Measurements from ENCODE around the gene CLHC1. TPM values are rescaled to one million over a fixed set of nuclear protein-coding genes. Genes with fewer than 3 reads are reported as not detected.

The CLHC1 gene
- total RNA-seq, 1 experiment from 2014 or later = 11.1 TPM

- Histone ChIP-seq H4K20me1 (ENCODE audit: insufficient read depth) (no peaks in the 10 kb centered on the region), H3K9me2 (ENCODE audit: insufficient read depth) (no peaks in the 10 kb centered on the region), H3K36me3 (ENCODE audit: control insufficient read depth in 1 of 2, insufficient read depth in 2 of 2, low read length in 2 of 2) (no peaks in the 10 kb centered on the region), H3K4me2 (ENCODE audit: low read length) (no peak overlapping the region), H2AFZ (ENCODE audit: low read depth, low read length, poor library complexity, severe bottlenecking) (no peak overlapping the region), H3K27me3 (ENCODE audit: insufficient read depth, low read length) (no peaks in the 10 kb centered on the region), H3K4me3 (replicated peaks in 1 of 2; ENCODE audit: low read depth in 1 of 2, low read length in 2 of 2) (no peak overlapping the region), H3K9me3 (ENCODE audit: control insufficient read depth in 1 of 2, insufficient read depth in 1 of 2, low read depth in 1 of 2, low read length in 2 of 2) (no peaks in the 10 kb centered on the region), H3K79me2 (ENCODE audit: insufficient read depth, low read length) (no peaks in the 10 kb centered on the region), H3K9ac (ENCODE audit: low read length) (no peak overlapping the region), H3K27ac (ENCODE audit: low read depth, low read length) (no peak overlapping the region), H3K4me1 (ENCODE audit: control insufficient read depth in 1 of 2, insufficient read depth in 2 of 2, low read length in 2 of 2) (no peaks in the 10 kb centered on the region)
- TF ChIP-seq SRF (IDR thresholded peaks at IDR 0.05; ENCODE audit: low read depth) (no peak), EZH2 (IDR thresholded peaks at IDR 0.05) (no peak), POLR2AphosphoS5 (IDR thresholded peaks at IDR 0.05; ENCODE audit: low read depth, low read length) (no peak), RAD21 (IDR thresholded peaks at IDR 0.05; ENCODE audit: low read depth) (no peak), ZBTB33 (IDR thresholded peaks at IDR 0.05; ENCODE audit: extremely low read depth, insufficient replicate concordance, low read length) (no peak), YY1 (IDR thresholded peaks at IDR 0.05; ENCODE audit: extremely low read depth, insufficient replicate concordance, low read depth, low read length) (no peak), TCF7L2 (IDR thresholded peaks at IDR 0.05; ENCODE audit: borderline replicate concordance, extremely low read depth, insufficient read depth, insufficient read length) (no peak)
- TF ChIP-seq, protein P1, sequence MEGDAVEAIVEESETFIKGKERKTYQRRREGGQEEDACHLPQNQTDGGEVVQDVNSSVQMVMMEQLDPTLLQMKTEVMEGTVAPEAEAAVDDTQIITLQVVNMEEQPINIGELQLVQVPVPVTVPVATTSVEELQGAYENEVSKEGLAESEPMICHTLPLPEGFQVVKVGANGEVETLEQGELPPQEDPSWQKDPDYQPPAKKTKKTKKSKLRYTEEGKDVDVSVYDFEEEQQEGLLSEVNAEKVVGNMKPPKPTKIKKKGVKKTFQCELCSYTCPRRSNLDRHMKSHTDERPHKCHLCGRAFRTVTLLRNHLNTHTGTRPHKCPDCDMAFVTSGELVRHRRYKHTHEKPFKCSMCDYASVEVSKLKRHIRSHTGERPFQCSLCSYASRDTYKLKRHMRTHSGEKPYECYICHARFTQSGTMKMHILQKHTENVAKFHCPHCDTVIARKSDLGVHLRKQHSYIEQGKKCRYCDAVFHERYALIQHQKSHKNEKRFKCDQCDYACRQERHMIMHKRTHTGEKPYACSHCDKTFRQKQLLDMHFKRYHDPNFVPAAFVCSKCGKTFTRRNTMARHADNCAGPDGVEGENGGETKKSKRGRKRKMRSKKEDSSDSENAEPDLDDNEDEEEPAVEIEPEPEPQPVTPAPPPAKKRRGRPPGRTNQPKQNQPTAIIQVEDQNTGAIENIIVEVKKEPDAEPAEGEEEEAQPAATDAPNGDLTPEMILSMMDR (IDR thresholded peaks at IDR 0.05 in 2 of 3, conservative IDR thresholded peaks at IDR 0.05 in 1 of 3; ENCODE audit: borderline replicate concordance in 1 of 3, insufficient read depth in 1 of 3, low read depth in 2 of 3, low read length in 2 of 3) = no peak
- TF ChIP-seq, protein P2, sequence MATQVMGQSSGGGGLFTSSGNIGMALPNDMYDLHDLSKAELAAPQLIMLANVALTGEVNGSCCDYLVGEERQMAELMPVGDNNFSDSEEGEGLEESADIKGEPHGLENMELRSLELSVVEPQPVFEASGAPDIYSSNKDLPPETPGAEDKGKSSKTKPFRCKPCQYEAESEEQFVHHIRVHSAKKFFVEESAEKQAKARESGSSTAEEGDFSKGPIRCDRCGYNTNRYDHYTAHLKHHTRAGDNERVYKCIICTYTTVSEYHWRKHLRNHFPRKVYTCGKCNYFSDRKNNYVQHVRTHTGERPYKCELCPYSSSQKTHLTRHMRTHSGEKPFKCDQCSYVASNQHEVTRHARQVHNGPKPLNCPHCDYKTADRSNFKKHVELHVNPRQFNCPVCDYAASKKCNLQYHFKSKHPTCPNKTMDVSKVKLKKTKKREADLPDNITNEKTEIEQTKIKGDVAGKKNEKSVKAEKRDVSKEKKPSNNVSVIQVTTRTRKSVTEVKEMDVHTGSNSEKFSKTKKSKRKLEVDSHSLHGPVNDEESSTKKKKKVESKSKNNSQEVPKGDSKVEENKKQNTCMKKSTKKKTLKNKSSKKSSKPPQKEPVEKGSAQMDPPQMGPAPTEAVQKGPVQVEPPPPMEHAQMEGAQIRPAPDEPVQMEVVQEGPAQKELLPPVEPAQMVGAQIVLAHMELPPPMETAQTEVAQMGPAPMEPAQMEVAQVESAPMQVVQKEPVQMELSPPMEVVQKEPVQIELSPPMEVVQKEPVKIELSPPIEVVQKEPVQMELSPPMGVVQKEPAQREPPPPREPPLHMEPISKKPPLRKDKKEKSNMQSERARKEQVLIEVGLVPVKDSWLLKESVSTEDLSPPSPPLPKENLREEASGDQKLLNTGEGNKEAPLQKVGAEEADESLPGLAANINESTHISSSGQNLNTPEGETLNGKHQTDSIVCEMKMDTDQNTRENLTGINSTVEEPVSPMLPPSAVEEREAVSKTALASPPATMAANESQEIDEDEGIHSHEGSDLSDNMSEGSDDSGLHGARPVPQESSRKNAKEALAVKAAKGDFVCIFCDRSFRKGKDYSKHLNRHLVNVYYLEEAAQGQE (IDR thresholded peaks at IDR 0.05; ENCODE audit: low read depth) = no peak
- ATAC-seq (no peak), DNase-seq (ENCODE audit: low read depth, low spot score) (no peak)
- intact Hi-C loops (cut with micrococcal nuclease) = no loop called here
- RAD21 ChIA-PET (ENCODE audit: low non-redundant PET in 1 of 2, low total read pairs in 2 of 2, uncharacterized antibody in 2 of 2, unreplicated experiment in 2 of 2) = no interaction called here
- CTCF ChIA-PET = no interaction called here
- POLR2A ChIA-PET = no interaction called here
- no TSS peak for BruUV-seq (replicated peaks)
Observed at GRCh38 chr2:55204950-55205349, 27.1 kb downstream of the CLHC1 start.

Measured in HCT116 (cell line).